Hepatocyte (in vitro differentiated cells): ENCODE measurements around the gene THSD4. TPM values are rescaled to one million over a fixed set of nuclear protein-coding genes. Genes with fewer than 3 reads are reported as not detected.

ENCODE experiments used
- DNase-seq: peaks from one replicate; pipeline ENCODE4 v3.0.0-alpha.2; 2016; ENCODE audit warnings: low spot score
- H2AFZ ChIP-seq: fragments of 200-600 bp; sonication (generic); 2 replicates; pipeline ENCODE4 v1.6.0; 2016; ENCODE audit warnings: antibody characterized with exemption, mild to moderate bottlenecking
- H3K27ac ChIP-seq: fragments of 200-600 bp; sonication (generic); 2 replicates; pipeline ENCODE4 v1.5.1; 2016; ENCODE audit warnings: mild to moderate bottlenecking
- H3K27me3 ChIP-seq: fragments of 200-600 bp; sonication (generic); 2 replicates; pipeline ENCODE4 v1.6.1; 2016
- H3K36me3 ChIP-seq: fragments of 200-600 bp; sonication (generic); replicated peaks from 2 replicates; pipeline ENCODE4 v1.5.1; 2016; ENCODE audit warnings: low read depth; ENCODE audit not compliant: insufficient read depth
- H3K4me1 ChIP-seq: fragments of 200-600 bp; sonication (generic); 2 replicates; pipeline ENCODE4 v1.5.1; 2016; ENCODE audit warnings: mild to moderate bottlenecking, moderate library complexity; ENCODE audit not compliant: insufficient read depth
- H3K4me2 ChIP-seq: fragments of 200-600 bp; sonication (generic); 2 replicates; pipeline ENCODE4 v1.6.0; 2016
- H3K4me3 ChIP-seq: fragments of 200-600 bp; sonication (generic); 2 replicates; pipeline ENCODE4 v1.5.1; 2016; ENCODE audit warnings: mild to moderate bottlenecking
- H3K79me2 ChIP-seq: fragments of 200-600 bp; sonication (generic); 2 replicates; pipeline ENCODE4 v1.6.0; 2017; ENCODE audit warnings: mild to moderate bottlenecking
- H3K9me2 ChIP-seq: fragments of 200-600 bp; sonication (generic); replicated peaks from 2 replicates; pipeline ENCODE4 v1.6.0; 2017; ENCODE audit warnings: mild to moderate bottlenecking; ENCODE audit not compliant: insufficient read depth
- H3K9me3 ChIP-seq: fragments of 200-600 bp; sonication (generic); 2 replicates; pipeline ENCODE4 v1.5.1; 2016; ENCODE audit warnings: low read depth, mild to moderate bottlenecking
- H4K20me1 ChIP-seq: fragments of 200-600 bp; sonication (generic); 2 replicates; pipeline ENCODE4 v1.6.0; 2016; ENCODE audit warnings: mild to moderate bottlenecking; ENCODE audit not compliant: insufficient read depth, poor library complexity, severe bottlenecking
- EZH2 ChIP-seq: fragments of 200-600 bp; sonication (generic); IDR thresholded peaks from 2 replicates; pipeline ENCODE4 v1.6.1; 2016; ENCODE audit warnings: antibody characterized with exemption, mild to moderate bottlenecking, borderline replicate concordance
- EZH2phosphoT487 ChIP-seq: fragments of 200-600 bp; sonication (generic); IDR thresholded peaks from one replicate; pipeline ENCODE4 v1.6.1; 2018; ENCODE audit warnings: antibody characterized with exemption, mild to moderate bottlenecking, low read depth, moderate library complexity; ENCODE audit not compliant: unreplicated experiment, severe bottlenecking
- WGBS: methylation state at CpG from one replicate; pipeline ENCODE4 v1.1.6; 2016; ENCODE audit warnings: low lambda C conversion rate; ENCODE audit errors: missing lambda C conversion rate; 5-methylcytosine and 5-hydroxymethylcytosine counted together
- polyA plus RNA-seq: library from polyadenylated mRNA; unstranded; fragments of >200 nt; fragmentation: Nextera tagmentation; extraction: Ambion mirVana; gene quantifications from 2 replicates; pipeline ENCODE4 v1.2.1, GENCODE V29; 2016
- total RNA-seq: library from RNA; depleted of rRNA; stranded (reverse); fragments of >200 nt; gene quantifications from 2 replicates; pipeline ENCODE4 v1.2.3, GENCODE V29; 2014
- TF ChIP-seq, protein P1 (sequence below): fragments of 200-600 bp; sonication (generic); IDR thresholded peaks from 2 replicates; pipeline ENCODE4 v1.5.1; 2016; ENCODE audit warnings: antibody characterized with exemption, mild to moderate bottlenecking; ENCODE audit not compliant: poor library complexity

The THSD4 gene
- total and polyA plus RNA-seq, 2 experiments from 2014 or later = 4.3 to 7.0 TPM

GRCh38 chr15:71199384-71200351 lies 84.4 kb downstream of the THSD4 start:
- H3K9me3 ChIP-seq = no peaks in the 10 kb centered on the region
- TF ChIP-seq EZH2phosphoT487 (no peak), EZH2 (no peak)
- TF ChIP-seq, protein P1, sequence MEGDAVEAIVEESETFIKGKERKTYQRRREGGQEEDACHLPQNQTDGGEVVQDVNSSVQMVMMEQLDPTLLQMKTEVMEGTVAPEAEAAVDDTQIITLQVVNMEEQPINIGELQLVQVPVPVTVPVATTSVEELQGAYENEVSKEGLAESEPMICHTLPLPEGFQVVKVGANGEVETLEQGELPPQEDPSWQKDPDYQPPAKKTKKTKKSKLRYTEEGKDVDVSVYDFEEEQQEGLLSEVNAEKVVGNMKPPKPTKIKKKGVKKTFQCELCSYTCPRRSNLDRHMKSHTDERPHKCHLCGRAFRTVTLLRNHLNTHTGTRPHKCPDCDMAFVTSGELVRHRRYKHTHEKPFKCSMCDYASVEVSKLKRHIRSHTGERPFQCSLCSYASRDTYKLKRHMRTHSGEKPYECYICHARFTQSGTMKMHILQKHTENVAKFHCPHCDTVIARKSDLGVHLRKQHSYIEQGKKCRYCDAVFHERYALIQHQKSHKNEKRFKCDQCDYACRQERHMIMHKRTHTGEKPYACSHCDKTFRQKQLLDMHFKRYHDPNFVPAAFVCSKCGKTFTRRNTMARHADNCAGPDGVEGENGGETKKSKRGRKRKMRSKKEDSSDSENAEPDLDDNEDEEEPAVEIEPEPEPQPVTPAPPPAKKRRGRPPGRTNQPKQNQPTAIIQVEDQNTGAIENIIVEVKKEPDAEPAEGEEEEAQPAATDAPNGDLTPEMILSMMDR = no peak
- no peak overlapping the region for H3K4me3 ChIP-seq
- 78% methylated on average over 6 of the region's 6 CpGs for WGBS
- no peaks in the 10 kb centered on the region for H3K27me3 ChIP-seq
- H4K20me1 ChIP-seq = no peaks in the 10 kb centered on the region
- H2AFZ ChIP-seq = no peak overlapping the region
- no peaks in the 10 kb centered on the region for H3K79me2 ChIP-seq
- H3K4me2 ChIP-seq = no peak overlapping the region
- H3K9me2 ChIP-seq = no peaks in the 10 kb centered on the region
- H3K36me3 ChIP-seq = no peaks in the 10 kb centered on the region
- H3K4me1 ChIP-seq = peaks cover 6% of the 10 kb centered on the region
- DNase-seq = no peak
- H3K27ac ChIP-seq = no peak overlapping the region

DNA sequence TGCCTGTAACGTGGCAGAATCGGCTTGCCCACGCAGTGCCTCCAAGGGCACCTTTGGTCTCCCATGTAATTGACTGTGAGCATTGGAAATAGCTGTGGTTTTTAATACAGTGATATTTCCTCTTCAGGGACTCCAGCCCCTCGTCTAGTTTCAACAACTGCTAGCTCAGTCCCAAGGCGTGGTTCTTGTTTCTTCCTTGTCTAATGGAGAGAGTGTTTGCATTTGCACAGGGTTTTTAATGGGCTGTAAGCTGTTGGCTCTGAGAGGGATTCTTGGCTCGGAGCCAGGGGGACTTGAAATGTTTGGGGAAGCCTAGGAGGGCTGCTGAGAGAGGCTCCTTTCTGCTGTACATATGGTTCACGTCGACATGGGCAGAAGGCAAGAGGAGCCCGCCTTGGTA lies 86.2 kb downstream of the THSD4 start:
- H3K9me3 ChIP-seq = no peaks in the 10 kb centered on the region
- H3K9me2 ChIP-seq = no peaks in the 10 kb centered on the region
- no peak overlapping the region for H2AFZ ChIP-seq
- H4K20me1 ChIP-seq = no peaks in the 10 kb centered on the region
- no peaks in the 10 kb centered on the region for H3K79me2 ChIP-seq
- no peak overlapping the region for H3K4me3 ChIP-seq
- DNase-seq = peak; percentile 70
- 47% methylated on average over 9 of the region's 9 CpGs for WGBS
- no peaks in the 10 kb centered on the region for H3K36me3 ChIP-seq
- peak overlapping the region; percentile 23 for H3K27ac ChIP-seq
- TF ChIP-seq EZH2 = no peak
- TF ChIP-seq EZH2phosphoT487 = no peak
- TF ChIP-seq, protein P1 = no peak
- H3K4me2 ChIP-seq = no peak overlapping the region
- no peaks in the 10 kb centered on the region for H3K27me3 ChIP-seq
- H3K4me1 ChIP-seq = peaks cover 6% of the 10 kb centered on the region

GRCh38 chr15:71202712-71203111 lies 87.4 kb downstream of the THSD4 start:
- Histone ChIP-seq H3K4me1 (peaks cover 6% of the 10 kb centered on the region), H3K4me2 (no peak overlapping the region), H3K27ac (no peak overlapping the region), H2AFZ (no peak overlapping the region), H4K20me1 (no peaks in the 10 kb centered on the region), H3K9me3 (no peaks in the 10 kb centered on the region), H3K4me3 (no peak overlapping the region), H3K27me3 (no peaks in the 10 kb centered on the region), H3K79me2 (no peaks in the 10 kb centered on the region), H3K36me3 (no peaks in the 10 kb centered on the region), H3K9me2 (no peaks in the 10 kb centered on the region)
- WGBS = 87% methylated on average over 6 of the region's 6 CpGs
- TF ChIP-seq EZH2 (no peak), EZH2phosphoT487 (no peak)
- TF ChIP-seq, protein P1 = no peak
- no peak for DNase-seq
